GM19324 (cell line): ENCODE measurements around the gene HEPHL1.

Experiments used
- ATAC-seq: cut with Tn5 transposase; IDR thresholded peaks from one replicate; pipeline ENCODE4 v1.9.1; 2021; ENCODE audit warnings: mild to moderate bottlenecking, moderate library complexity; ENCODE audit not compliant: unreplicated experiment, low FRiP score

The HEPHL1 gene

GRCh38 chr11:94017446-94017845, 3.7 kb upstream of the HEPHL1 start:
- ATAC-seq: no peak

GRCh38 chr11:94018721-94019120, 2.4 kb upstream of the HEPHL1 start:
- no peak for ATAC-seq

DNA sequence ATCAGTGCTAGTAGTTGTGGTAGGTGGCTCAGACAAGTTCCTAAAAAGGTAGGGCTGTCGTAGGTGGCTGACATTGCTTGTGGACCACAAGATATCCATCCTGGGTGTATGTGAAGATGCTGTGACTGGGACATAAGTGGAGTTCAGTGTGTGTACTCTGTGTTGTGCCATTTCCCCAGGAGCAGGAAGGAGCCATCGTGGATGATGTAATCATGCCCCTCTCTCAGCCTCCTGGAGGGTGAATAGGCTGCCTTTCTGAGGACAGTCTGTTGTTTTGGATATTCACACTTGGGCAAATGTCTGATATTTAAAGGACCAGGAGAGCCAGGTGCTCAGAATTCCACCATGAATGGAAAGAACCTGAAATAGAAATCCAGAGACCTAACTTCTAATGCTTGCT, 2.7 kb downstream of the HEPHL1 start:
- ATAC-seq: no peak

DNA sequence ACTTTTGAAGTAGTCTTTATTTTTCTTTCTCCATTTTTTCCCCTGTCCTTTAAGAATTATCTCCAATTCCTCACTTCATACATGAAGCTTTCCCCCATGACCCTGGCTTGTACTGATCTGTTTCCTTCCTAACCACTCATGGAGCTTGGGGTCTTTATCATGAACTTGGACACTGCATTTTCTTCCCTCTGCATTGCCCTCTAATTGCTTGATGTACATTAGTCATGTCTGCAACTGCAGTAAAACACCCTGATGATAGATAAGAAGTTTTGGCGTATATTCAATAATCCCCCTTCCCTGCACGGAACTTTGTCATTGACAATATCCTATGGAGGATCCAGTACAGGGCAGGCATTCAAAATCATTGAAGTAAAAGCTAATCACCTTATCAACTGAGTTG, 3.4 kb downstream of the HEPHL1 start:
- ATAC-seq: no peak

DNA sequence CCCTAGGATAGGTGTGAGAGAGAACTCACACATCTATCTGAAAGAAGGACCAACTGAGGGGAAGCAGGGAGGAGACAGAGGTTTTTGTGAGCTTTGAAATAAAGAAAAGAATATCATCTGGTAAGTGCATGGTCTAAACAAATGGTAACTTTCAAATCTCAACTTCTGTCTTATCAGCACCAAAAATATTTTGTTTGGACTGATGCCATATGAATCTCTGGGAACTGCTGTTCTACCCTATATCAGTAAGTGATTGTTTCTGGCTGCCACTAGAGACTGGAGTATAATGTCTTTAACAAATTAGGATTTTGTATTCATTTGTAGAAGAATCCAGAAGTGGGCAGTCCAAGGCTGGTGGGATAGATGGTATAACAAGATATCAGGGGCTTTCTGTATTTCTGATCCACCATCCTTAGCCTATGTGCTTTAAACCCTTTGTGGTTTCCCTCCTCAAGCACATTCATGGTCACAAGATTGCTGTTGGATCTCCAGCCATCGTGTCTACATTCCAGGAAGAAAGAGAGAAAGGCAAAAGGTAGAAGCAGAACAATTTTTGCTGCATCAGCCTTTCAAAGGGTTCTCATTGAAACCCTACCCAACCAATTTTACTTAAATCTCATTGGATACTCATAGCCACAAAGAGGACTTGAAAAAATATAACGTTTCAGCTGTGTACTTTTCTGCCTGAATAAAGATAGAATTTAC, 4.7 kb downstream of the HEPHL1 start:
- no peak for ATAC-seq

DNA sequence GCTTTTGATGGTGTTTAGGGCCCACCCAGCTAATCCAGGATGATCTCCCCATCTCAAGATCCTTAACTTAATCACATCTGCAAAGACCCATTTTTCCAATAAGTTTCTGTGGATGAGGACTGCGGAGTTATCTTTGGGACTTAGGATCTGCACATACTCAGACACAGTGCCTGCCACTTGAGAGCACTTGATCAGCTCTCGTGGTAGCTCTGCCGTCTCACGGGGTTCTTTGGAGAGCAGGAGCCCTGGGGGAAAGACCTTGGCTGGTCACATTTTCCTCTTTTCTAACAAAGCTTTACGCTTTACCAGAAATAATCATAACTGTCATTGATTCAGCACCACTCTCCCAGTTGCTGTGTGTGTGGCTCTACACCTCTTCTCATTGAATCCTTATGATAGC, 6.1 kb downstream of the HEPHL1 start:
- ATAC-seq: no peak

- no peak for ATAC-seq
Observed at GRCh38 chr11:94028436-94028835, 7.3 kb downstream of the HEPHL1 start.

- ATAC-seq: no peak
Observed at GRCh38 chr11:94030059-94030458, 8.9 kb downstream of the HEPHL1 start.

GRCh38 chr11:94031625-94032024, 10.5 kb downstream of the HEPHL1 start:
- no peak for ATAC-seq

DNA sequence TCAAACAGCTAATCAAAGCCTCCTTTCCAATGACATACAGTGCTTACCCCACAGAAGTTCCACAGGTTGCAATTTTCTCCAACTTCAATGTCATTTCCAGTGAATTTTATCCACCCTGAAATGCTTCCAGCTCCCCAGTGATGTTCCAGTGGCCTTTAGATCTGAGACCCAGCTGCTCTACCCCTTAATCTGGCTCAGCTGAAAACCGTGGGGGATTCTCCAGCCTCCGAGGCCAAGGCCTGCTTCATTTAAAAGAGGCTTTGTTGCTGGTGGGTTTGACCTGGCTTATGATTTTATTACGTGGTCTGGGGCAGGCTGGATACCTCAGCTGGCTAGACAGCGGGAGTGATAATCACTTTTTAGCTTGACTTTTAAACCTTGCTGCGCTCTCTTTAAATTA, 10.9 kb downstream of the HEPHL1 start:
- no peak for ATAC-seq

GRCh38 chr11:94032725-94033124, 11.6 kb downstream of the HEPHL1 start:
- no peak for ATAC-seq

GRCh38 chr11:94034207-94034606, 13.1 kb downstream of the HEPHL1 start:
- no peak for ATAC-seq

DNA sequence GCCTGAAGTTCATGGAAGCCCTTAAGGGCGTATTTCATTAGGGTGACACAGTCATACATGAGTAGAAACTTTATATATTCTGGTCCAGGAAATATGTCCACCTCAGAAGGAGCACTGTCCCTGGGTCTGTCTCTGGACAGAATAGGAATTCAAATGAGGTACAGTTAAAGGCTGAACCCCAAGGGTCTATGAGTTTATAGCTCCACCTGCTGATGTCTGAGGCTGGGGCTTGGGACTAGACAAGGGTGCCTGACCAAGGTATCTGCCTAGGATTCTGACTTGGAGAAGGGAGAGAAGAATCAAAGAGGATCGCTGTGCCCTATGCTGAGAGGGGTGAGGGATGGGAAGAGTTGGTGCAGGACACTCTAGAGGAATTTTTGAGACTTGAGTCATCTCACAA, 14.9 kb downstream of the HEPHL1 start:
- ATAC-seq: no peak

GRCh38 chr11:94043241-94043640, 22.1 kb downstream of the HEPHL1 start:
- no peak for ATAC-seq

DNA sequence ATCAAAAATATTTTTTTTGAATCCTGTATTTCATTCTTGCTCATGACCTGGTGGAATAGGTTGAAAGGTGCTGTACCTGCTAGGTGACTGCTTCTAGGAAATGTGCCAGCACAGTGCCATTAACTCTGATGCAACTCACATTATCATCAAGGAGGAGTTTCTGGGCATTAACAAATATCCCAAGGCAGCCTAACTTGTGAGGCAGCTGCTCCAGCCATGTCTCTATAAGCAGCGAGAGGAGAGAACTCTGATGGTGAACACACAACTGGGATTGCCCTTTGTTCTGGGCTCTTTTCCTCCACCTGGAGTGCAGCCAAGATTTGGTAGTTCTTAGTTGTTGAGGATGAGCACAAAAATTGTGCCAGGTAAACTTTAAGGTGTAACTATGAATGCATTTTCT, 25.6 kb downstream of the HEPHL1 start:
- no peak for ATAC-seq

GRCh38 chr11:94048032-94048709, 27.0 kb downstream of the HEPHL1 start:
- no peak for ATAC-seq

DNA sequence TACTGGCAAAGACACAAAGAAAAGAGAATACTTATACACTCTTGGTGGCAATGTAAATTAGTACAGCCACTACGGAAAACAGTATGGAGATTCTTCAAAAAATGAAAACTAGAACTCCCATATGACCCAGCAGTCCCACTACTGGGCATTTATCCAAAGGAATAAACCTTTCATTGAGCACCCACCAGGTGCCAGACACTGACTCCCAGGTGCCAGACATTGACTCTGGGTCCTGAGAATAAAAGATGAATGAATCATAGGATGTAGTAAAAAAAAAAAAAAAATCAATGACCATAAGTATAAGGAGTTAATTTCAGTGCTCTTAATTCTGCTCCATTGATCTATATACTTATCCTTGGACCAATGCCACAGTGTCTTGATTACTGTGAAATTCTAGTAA, 28.2 kb downstream of the HEPHL1 start:
- ATAC-seq: no peak

DNA sequence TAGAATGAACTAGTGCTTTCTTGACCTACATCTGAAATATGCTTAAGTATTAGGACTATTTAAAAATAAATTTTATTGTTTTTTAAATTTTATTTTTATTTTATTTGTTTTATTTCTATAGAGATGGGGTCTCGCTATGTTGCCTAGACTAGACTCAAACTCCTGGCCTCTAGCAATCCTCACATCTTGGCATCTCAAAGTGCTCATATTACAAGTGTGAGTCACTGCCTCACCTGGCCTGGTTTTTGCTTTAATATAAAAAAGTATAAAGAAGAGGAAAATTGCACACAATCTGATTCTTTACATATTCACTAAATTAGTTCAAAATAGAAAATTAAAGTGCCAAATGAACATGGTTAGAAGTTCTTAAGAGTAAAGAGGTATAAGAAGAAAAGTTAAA, 37.5 kb downstream of the HEPHL1 start:
- no peak for ATAC-seq

DNA sequence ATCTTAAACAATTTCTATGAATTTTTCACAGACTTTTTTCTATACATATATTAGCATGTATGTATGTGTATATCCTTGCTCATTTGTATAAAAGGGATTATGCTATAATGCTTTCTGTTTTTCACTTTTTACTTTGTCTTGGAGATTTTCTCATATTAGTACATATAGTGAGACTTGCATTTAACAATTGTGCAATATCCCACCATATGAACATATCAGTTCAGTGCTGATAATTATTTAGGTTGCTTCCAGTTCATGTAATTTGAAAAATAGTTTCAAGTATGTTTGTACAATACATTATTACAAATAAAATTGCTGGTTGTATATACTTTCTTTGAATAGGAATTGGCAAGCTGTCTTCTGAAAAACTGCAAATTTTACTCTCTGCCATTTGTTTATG, 37.9 kb downstream of the HEPHL1 start:
- ATAC-seq: no peak

DNA sequence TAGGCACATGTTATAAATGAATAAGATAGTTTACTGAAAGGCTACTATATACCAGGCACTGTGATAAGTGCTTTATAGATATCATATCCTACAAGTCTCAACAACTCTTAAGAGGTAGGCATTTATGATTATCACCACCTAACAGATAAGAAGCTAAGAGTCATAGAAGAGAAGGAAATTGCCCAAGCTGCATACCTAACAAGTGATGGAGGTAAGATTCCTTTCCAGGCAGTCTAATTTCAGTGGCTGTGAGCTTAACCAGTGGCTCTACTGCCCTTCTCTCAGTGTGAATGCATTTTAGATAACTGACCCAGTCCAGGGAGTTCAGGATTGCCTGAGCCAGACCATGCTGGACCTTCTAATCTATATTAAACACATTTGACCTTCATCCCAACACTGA, 39.2 kb downstream of the HEPHL1 start:
- ATAC-seq: no peak

GRCh38 chr11:94062360-94062759, 41.2 kb downstream of the HEPHL1 start:
- no peak for ATAC-seq

GRCh38 chr11:94066901-94067429, 45.8 kb downstream of the HEPHL1 start:
- no peak for ATAC-seq
